GM12872 (cell line): ENCODE data around the gene EPHA4.

Source experiments
- TF ChIP-seq, protein P1 (sequence below): IDR thresholded peaks from 3 replicates; pipeline ENCODE4 v1.5.1; 2011; ENCODE audit warnings: low read depth, mild to moderate bottlenecking, low read length, moderate library complexity; ENCODE audit not compliant: insufficient read depth

Gene EPHA4

DNA sequence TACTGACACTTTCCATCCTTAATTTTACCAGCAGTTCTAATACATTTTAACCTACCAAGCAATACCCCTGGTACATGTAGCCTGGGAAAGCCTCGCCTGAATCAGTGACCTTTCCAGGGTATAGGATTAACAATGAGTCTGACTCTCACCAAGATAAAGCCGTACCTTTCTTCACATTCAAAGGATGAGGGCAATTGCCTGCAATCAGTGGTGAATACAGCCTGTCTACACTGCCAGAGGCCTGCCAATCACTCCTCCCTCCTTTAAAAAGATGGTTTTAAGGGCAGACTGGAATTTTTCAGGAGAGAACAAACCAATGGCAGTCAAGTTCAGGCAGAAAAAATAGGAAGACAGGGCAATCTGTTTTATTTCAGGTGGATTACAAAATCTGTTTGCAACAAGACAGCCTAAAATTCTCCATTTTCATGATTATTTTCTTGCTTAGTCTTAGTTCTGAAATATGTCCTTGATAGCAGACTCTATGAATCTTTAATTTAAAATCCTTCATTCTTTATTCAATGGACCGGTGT is 4.8 kb downstream of the EPHA4 start:
- TF ChIP-seq, protein P1, sequence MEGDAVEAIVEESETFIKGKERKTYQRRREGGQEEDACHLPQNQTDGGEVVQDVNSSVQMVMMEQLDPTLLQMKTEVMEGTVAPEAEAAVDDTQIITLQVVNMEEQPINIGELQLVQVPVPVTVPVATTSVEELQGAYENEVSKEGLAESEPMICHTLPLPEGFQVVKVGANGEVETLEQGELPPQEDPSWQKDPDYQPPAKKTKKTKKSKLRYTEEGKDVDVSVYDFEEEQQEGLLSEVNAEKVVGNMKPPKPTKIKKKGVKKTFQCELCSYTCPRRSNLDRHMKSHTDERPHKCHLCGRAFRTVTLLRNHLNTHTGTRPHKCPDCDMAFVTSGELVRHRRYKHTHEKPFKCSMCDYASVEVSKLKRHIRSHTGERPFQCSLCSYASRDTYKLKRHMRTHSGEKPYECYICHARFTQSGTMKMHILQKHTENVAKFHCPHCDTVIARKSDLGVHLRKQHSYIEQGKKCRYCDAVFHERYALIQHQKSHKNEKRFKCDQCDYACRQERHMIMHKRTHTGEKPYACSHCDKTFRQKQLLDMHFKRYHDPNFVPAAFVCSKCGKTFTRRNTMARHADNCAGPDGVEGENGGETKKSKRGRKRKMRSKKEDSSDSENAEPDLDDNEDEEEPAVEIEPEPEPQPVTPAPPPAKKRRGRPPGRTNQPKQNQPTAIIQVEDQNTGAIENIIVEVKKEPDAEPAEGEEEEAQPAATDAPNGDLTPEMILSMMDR: no peak

DNA sequence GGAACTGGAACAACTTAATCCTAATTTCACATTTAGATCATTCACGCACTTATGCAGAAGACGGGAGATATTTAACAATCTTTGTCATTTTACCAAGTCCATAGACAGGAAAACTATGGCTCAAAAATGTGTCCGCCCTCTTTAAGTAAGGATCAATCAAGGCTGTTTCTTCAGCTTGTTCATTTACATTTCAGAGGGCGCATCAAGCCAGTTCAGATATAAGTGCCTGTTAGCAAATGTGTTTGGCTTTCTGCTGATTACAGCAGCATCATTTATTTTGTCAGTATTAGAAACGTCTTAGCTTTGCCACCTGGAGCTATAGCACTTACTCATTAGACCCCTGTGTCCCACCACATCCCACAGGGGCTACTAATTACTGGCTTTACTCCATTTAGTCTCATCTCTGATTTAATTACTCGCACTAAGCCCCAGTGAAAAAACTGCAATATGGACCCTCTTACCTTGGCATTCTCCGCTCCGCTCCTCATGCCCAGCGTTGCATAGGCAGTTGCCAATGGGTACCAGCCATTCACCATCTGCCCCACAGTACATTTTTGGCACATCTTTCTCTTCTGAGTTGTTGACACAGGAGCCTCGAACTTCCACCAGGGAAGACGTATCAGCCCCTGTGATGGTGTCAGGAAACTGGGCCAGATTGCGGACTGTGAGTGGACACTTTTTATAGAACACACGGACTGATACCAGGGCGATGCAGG is 8.7 kb downstream of the EPHA4 start:
- TF ChIP-seq, protein P1: no peak

- TF ChIP-seq, protein P1: no peak
These were observed 9.9 kb downstream of the EPHA4 start for GRCh38 chr2:221562226-221562625.

- TF ChIP-seq, protein P1: no peak
These were observed 10.3 kb downstream of the EPHA4 start for GRCh38 chr2:221561770-221562169.

DNA sequence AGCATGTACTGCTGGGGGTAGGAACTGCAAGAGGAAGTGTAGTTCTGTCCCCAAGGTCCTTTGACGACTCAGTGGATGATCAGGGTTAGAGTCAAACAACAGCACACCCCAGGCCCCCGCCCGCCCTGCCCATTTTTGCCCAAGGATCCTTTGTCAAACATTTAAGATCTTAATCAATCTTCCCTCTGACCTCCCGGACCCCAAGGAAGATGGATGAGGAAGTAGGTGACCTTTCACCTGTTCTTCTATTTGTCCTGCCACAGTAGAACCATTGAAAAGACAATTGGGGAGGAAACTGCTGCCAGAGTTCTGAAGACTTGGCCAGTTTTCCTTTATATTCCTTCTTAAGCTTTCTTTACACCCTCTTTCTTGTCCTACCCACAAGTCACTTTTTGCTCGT is 12.1 kb downstream of the EPHA4 start:
- TF ChIP-seq, protein P1: no peak

GRCh38 chr2:221558107-221558506 is 14.0 kb downstream of the EPHA4 start:
- TF ChIP-seq, protein P1: no peak

- TF ChIP-seq, protein P1: no peak
These were observed 16.6 kb downstream of the EPHA4 start for GRCh38 chr2:221555494-221555846.
